HG02884 (cell line): ENCODE results near the gene SLC22A14.
A peak's percentile ranks its signal among the peaks of the same experiment; 100 is the strongest.
"Not testable (repeated sequence)": the region's sequence is repeated elsewhere in the genome, so short reads cannot be mapped to it uniquely, and the experiment has no call there.

ENCODE experiments used
- ATAC-seq: cut with Tn5 transposase; IDR thresholded peaks from one replicate; pipeline ENCODE4 v1.9.1; 2021; ENCODE audit warnings: mild to moderate bottlenecking, moderate library complexity; ENCODE audit not compliant: unreplicated experiment

Gene SLC22A14

DNA sequence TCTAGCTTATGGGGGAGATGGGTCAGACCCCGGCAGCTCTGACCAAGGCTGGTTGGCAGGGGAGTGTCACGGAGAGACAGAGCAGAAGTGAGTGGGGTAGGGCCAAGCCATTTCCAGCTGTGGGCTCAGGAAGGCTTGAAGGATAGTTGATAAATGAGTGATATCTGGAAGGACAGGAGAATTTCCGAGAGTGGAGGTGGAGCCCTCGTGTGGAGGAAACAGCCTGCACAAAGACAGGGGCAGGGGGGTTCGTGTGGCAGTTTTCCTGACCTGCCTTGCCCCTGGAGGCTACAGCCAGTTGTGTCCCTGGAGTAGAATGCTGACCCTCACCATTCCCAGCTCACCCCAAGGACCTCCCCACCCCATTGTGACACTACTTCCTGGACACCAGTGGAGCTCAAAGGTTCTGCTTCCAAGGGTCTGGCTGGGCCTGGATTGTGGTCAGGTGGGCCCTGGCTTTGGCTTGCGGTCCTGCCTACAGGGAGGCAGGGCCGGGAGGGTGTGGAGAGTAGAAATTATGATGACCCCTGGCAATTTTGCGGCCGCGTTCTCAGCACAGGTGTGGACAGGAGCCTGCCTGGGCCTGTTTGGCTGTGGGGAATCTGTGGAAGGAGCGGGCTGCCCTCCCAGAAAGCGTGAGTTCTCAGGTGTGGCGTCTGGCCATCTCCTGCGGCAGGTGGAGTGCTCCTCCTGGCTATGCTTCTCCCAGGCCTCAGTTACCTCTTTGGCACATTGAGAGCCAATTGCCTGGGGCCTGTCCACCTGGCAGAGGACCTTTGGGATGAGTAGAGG is at the start of gene SLC22A14:
SLC22A14 (plus strand) TSS at position 400 of the 792 bp plus-strand sequence. CDS start 23,733 bp downstream, outside the sequence.
- ATAC-seq = no peak

DNA sequence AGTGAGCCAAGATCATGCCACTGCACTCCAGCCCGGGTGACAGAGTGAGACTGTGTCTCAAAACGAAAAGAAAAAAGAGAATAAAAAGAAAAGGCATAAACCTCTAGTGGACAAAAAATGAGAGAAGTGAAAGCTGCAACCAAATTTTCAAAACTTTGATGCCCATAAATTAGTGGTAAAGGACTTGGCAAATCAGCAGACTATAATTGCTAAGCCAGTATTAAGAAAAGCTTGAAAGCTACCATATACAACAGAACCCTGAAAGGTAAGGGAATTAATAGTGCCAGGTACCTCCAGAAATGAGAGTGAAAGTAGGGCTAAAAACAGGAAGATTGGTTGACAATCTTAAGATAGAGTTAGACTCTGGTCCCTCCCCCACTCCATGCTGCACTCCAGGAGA is 49.4 kb upstream of the SLC22A14 start:
- ATAC-seq = no peak

- no peak for ATAC-seq
Measured at GRCh38 chr3:38235466-38235865, 46.6 kb upstream of the SLC22A14 start.

DNA sequence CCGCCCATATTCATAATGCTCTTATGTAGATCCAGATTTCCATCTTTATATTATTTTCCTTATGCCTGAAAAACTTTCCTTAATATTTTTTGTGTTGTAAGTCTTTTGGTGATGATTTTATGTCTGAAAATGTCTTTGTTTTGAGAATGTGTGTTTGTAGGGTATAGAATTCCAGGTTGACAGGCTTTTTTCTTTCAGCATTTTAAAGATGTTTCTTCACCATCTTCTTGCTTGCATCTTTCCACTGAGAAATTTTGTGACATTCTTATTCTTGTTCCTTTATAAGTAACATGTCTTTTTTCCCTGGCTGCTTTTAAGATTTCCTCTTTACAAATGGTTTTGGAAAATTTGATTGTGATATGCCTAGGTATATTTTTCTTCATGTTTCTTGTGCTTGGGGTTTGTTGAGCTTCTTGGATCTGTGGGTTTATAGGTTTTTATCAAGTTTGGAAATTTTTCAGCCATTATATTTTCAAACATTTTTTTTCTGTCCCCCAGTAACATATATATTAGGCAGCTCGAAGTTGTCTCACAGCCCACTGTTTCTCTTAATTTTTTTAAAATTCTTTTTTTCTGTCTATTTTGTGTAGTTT is 43.6 kb upstream of the SLC22A14 start:
- ATAC-seq = no peak

DNA sequence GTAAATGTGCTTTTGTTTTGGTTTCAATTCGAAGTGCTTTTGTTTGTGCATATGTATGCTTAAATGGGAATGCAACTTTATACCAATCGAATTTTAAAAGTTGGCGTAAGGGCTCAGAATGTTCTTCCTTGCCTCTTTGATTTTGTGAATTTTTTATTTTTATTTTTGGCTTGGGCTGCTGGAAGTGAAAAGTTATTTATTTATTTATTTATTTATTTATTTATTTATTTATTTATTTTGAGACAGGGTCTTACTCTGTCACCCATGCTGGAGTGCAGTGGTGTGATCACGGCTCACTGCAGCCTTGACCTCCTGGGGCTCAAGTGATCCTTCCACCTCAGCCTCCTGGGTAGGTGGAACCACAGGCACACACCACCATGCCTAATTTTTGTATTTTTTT is 39.3 kb upstream of the SLC22A14 start:
- ATAC-seq = not testable (repeated sequence)

DNA sequence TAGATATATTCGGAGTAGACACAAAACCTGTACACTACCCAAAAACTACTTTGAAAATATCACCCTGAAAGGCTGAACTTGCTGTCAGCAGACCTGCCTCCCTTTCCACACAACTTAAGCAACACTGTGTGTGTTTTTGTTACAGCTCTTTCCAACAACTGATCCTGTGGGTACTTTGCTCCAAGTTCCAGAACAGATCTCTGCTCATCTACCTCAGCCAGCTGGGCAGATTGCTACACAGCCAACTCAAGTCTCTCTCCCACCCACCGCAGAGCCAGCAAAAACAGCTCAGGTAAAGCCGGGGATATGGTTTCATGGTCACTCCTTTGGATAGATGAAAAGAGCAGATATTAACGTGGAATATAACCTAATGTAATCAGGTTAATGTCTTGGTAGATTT is 36.2 kb upstream of the SLC22A14 start:
- no peak for ATAC-seq

GRCh38 chr3:38247366-38248035 is 34.6 kb upstream of the SLC22A14 start:
- ATAC-seq = no peak

DNA sequence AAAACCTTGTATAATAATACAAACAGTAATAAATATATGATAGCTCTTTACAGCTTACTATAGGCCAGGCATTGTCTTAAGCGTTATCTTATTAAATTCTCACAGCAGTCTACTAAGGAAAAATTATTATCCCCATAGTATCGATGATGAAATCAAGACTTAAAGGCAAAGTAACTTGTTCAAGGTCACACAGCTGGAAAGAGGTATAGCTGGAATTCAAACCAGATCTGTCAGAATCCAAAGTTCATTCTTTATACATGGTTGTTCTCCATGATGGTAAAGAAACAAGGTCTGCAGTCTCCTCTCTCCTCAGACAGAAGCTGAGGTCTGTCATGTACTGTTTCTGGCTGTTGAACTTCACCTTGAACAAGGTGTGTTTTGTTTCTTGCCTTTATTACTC is 31.9 kb upstream of the SLC22A14 start:
- no peak for ATAC-seq

- no peak for ATAC-seq
Measured at GRCh38 chr3:38251197-38251596, 30.9 kb upstream of the SLC22A14 start.

DNA sequence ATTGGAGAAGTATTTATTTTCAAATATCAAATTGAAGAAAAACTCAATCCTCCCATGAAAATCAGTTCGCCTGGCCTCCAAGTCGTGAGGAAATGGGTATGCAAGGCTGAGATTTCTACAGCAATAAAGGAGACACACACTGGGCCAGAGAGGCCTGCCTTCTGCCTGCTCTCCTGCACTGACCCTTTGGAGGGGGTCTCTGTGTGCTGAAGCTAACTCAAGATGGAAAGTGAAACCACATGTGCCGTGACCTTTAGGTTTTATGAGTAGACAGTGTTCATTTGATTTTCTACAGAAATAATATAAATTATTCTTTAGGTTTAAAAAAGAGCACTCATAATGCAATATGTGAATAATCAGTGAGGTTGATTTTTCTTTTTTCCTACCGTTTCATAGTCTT is 28.4 kb upstream of the SLC22A14 start:
- ATAC-seq = no peak

DNA sequence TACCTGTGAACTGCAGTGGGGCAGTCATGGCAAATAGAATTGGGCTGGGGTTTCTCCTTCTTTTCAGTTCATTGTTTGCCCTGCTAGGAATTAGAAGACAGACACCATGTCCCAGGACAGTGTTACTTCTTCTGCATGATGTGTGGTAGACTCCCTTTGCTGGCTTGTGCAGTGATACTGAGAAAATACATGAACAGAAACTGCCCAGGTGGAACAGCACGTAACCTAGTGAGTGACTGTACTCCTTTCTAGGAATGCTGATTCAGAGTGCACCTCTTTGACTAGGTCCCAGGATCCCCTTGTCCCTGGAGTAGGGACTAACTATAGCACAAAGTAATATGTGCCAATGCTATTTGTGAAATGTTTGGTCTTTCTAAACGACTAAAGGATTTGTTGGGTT is 27.2 kb upstream of the SLC22A14 start:
- no peak for ATAC-seq

DNA sequence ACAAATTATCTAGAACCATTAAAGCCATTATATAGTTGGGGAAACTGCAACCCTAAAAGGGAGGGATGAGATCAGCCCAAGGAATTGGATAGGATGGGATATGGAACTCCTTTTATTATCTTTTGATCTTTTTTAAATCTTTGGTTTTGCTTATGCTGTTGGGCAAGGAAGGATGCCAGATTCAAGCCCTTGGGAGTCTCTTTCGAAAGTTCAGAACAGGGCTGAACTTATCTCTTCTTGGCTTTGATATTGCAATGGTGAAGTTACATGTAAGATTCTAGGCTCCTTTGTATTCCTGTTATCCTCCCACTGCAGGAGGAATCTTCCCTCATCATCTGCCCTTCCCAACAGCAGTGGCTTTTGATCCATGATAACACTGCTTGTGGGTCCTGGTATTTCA is 26.5 kb upstream of the SLC22A14 start:
- no peak for ATAC-seq

GRCh38 chr3:38257583-38257982 is 24.5 kb upstream of the SLC22A14 start:
- no peak for ATAC-seq

- ATAC-seq = no peak
Measured at GRCh38 chr3:38260474-38260873, 21.6 kb upstream of the SLC22A14 start.

GRCh38 chr3:38264353-38264771 is 17.7 kb upstream of the SLC22A14 start:
- ATAC-seq = no peak

DNA sequence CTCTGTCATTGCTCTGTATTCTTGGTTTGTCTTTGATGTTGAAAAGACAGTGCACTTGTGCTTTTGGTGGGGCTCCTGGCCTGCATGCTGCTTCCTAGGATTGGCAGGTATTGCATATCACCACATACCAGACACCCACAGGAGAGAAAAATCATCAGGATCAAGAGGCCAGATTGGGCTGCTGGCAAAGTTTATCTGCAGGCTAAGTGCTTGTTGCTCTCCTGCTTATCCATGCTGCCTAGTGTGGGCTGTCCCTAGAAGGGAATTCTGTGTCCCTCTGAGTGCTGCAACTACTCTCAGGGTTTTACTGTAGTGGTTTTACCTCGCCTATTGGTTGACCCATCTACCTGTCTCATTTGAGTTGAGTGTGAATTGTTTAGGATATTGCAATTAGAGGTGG is 17.3 kb upstream of the SLC22A14 start:
- ATAC-seq = no peak

DNA sequence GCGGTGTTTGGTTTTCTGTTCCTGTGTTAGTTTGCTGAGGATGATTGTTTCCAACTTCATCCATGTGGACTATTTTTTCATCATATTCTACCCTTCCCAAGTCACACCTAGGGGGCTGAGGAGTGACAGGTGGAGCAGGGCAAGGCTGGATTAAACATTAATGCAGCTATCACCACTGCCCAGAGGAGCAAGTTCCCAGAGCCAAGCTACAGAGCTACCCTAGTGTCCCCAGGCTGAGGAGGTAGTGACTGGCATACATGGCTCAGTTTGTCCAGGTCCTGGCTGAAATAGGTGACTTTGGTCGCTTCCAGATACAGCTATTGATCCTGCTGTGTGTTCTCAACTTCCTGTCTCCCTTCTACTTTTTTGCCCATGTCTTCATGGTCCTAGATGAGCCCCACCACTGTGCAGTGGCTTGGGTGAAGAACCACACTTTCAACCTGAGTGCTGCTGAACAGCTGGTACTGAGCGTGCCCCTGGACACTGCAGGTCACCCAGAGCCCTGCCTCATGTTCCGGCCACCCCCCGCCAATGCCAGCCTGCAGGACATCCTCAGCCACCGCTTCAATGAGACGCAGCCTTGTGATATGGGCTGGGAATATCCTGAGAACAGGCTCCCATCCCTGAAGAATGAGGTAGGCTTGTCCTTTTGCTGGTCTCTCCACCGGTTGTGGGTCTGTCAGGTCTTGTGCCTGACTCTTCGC is 16.3 kb upstream of the SLC22A14 start, which contains the start of gene SLC22A13:
SLC22A13 (plus strand) TSS at position 209 of the 704 bp plus-strand sequence; CDS start at position 258, 49 bp downstream.
- no peak for ATAC-seq

GRCh38 chr3:38266810-38267209 is 15.3 kb upstream of the SLC22A14 start:
- no peak for ATAC-seq

GRCh38 chr3:38267662-38268061 is 14.4 kb upstream of the SLC22A14 start:
- ATAC-seq = no peak

DNA sequence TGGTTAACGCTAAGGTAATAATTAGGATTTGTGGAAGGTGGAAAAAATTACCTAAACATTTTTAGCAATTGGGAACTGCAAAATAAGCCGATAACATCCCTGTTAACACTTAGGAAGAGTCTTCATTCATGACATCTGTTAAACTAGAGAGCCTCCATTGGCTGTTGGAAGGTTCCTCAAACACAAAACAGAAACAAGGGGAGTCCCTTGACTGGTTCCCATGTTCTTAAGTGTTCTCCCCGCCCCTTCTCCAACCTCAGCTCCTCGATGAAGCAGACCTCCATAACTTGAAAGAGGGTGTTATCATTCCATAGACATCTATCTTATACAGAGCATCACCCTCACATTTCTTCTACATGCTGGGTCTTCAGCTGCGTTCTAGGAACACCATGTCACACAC is 14.0 kb upstream of the SLC22A14 start:
- ATAC-seq = no peak

GRCh38 chr3:38268522-38268921 is 13.6 kb upstream of the SLC22A14 start:
- peak; percentile 74 for ATAC-seq
